MM.1S (cell line): ENCODE measurements around the gene KDM4D.

Source experiments
- DNase-seq: peaks from one replicate; pipeline ENCODE4 v3.0.0-alpha.2; 2015
- H2AFZ ChIP-seq: fragments of 300-600 bp; sonication (generic); 2 replicates; pipeline ENCODE4 v1.6.0; 2016; ENCODE audit warnings: antibody characterized with exemption, low read length
- H3F3A ChIP-seq: fragments of 300-600 bp; sonication (generic); 2 replicates; pipeline ENCODE4 v1.6.1; 2016; ENCODE audit warnings: mild to moderate bottlenecking, antibody characterized with exemption, low read length, moderate library complexity, mixed read lengths; ENCODE audit not compliant: insufficient read depth
- H3K27ac ChIP-seq: fragments of 300-600 bp; sonication (generic); 2 replicates; pipeline ENCODE4 v1.5.1; 2016; ENCODE audit warnings: mild to moderate bottlenecking, low read length
- H3K27me3 ChIP-seq: fragments of 300-600 bp; sonication (generic); replicated peaks from 2 replicates; pipeline ENCODE4 v1.6.0; 2016; ENCODE audit warnings: low read length; ENCODE audit not compliant: insufficient read depth
- H3K36me3 ChIP-seq: fragments of 300-600 bp; sonication (generic); replicated peaks from 2 replicates; pipeline ENCODE4 v1.6.1; 2016; ENCODE audit warnings: mild to moderate bottlenecking, low read length, mixed read lengths; ENCODE audit not compliant: insufficient read depth
- H3K4me1 ChIP-seq: fragments of 300-600 bp; sonication (generic); 2 replicates; pipeline ENCODE4 v1.6.1; 2016; ENCODE audit warnings: low read length, mixed read lengths
- H3K4me2 ChIP-seq: fragments of 300-600 bp; sonication (generic); 2 replicates; pipeline ENCODE4 v1.6.0; 2016; ENCODE audit warnings: low read depth, low read length
- H3K4me3 ChIP-seq: fragments of 300-600 bp; sonication (generic); 2 replicates; pipeline ENCODE4 v1.5.1; 2016; ENCODE audit warnings: low read length, mixed read lengths
- H3K79me2 ChIP-seq: fragments of 300-600 bp; sonication (generic); 2 replicates; pipeline ENCODE4 v1.6.1; 2016; ENCODE audit warnings: mixed run types, low read length, mixed read lengths
- H3K9ac ChIP-seq: fragments of 300-600 bp; sonication (generic); 2 replicates; pipeline ENCODE4 v1.6.1; 2016; ENCODE audit warnings: low read length, mixed read lengths
- H3K9me2 ChIP-seq: fragments of 300-600 bp; sonication (generic); replicated peaks from 2 replicates; pipeline ENCODE4 v1.6.1; 2016; ENCODE audit warnings: mild to moderate bottlenecking, low read length, mixed read lengths; ENCODE audit not compliant: insufficient read depth
- H3K9me3 ChIP-seq: fragments of 300-600 bp; sonication (generic); replicated peaks from 2 replicates; pipeline ENCODE4 v1.6.1; 2016; ENCODE audit warnings: mild to moderate bottlenecking, low read length, mixed read lengths; ENCODE audit not compliant: insufficient read depth
- H4K20me1 ChIP-seq: fragments of 300-600 bp; sonication (generic); 2 replicates; pipeline ENCODE4 v1.6.1; 2016; ENCODE audit warnings: mild to moderate bottlenecking, low read length, moderate library complexity, mixed read lengths; ENCODE audit not compliant: insufficient read depth
- EZH2 ChIP-seq: fragments of 300-600 bp; sonication (generic); optimal IDR thresholded peaks from 2 replicates; pipeline ENCODE3; 2017; ENCODE audit warnings: low read depth, mild to moderate bottlenecking, antibody characterized with exemption, low read length, mixed read lengths
- EZH2phosphoT487 ChIP-seq: fragments of 300-600 bp; sonication (generic); IDR thresholded peaks from 2 replicates; pipeline ENCODE4 v1.6.1; 2018; ENCODE audit warnings: antibody characterized with exemption, low read length
- TF ChIP-seq, protein P1 (sequence below): fragments of 300-600 bp; sonication (generic); IDR thresholded peaks from 2 replicates; pipeline ENCODE4 v1.5.1; 2016; ENCODE audit warnings: antibody characterized with exemption, low read length, mixed read lengths

Gene KDM4D

DNA sequence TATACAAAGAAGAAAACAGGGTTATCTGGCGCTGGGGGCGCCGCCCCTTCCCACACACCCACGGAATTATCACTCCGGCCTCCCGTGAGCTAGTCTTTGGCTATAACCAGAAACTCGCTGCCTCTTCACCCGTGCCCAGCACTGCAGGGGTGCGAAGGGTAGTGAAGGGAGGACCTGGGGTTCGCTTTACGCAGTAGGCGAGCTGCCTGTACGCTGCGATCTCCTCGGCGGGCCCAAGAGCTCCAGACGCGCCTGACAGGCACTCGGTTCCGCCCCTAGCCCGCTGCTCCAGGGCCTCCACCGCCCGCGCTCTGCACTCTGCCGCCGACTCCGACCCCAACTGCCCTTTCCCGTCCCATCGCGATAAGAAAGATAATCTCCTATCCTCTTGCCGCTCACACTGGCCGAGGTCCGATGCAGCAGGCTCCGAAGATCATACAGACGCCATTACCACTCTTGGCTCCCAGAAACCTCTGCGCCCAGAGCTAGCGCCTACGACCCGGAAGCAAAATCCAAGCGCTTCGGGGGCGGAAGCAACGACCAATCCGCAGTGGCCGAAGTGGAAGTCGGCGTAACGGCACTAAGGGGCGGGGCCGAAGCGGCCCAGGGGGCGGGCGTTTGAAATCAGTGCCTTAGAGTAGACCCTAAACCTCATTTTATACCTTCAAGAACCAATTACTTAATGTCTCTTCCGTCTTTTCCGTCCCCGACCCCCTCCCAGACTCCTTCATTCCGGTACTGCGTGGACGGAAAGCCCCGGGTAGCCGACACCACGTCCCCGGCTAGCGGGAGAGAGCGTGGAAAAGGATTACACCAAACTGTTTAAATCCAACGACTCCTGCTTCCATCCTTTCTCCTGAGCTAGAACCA lies at the start of gene KDM4D, which contains the start of gene CWC15:
Gene KDM4D (plus strand): TSS at position 611 of the 870 bp plus-strand sequence. CDS start 23,664 bp downstream, outside the sequence.
Gene CWC15 (minus strand): TSS at position 458 of the 870 bp plus-strand sequence. CDS start 1,371 bp downstream, outside the sequence.
- H3K9me2 ChIP-seq, result no peaks in the 10 kb centered on the region
- peaks cover 21% of the 10 kb centered on the region; the same call in 1 of the 2 replicates for H3K36me3 ChIP-seq
- H3K27me3 ChIP-seq, result no peaks in the 10 kb centered on the region
- H4K20me1 ChIP-seq, result no peaks in the 10 kb centered on the region
- H3K27ac ChIP-seq, result peak within 1 kb of the TSS; percentile 21; the same call in 1 of the 2 replicates
- TF ChIP-seq, protein P1, sequence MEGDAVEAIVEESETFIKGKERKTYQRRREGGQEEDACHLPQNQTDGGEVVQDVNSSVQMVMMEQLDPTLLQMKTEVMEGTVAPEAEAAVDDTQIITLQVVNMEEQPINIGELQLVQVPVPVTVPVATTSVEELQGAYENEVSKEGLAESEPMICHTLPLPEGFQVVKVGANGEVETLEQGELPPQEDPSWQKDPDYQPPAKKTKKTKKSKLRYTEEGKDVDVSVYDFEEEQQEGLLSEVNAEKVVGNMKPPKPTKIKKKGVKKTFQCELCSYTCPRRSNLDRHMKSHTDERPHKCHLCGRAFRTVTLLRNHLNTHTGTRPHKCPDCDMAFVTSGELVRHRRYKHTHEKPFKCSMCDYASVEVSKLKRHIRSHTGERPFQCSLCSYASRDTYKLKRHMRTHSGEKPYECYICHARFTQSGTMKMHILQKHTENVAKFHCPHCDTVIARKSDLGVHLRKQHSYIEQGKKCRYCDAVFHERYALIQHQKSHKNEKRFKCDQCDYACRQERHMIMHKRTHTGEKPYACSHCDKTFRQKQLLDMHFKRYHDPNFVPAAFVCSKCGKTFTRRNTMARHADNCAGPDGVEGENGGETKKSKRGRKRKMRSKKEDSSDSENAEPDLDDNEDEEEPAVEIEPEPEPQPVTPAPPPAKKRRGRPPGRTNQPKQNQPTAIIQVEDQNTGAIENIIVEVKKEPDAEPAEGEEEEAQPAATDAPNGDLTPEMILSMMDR, result no peak
- no peak for TF ChIP-seq EZH2
- no peak for TF ChIP-seq EZH2phosphoT487
- peak within 1 kb of the TSS; percentile 95 for H2AFZ ChIP-seq
- peak within 1 kb of the TSS; percentile 88 for H3K9ac ChIP-seq
- H3K4me2 ChIP-seq, result peak within 1 kb of the TSS; percentile 84
- H3K9me3 ChIP-seq, result no peaks in the 10 kb centered on the region
- H3K4me3 ChIP-seq, result peak within 1 kb of the TSS; percentile 87
- peak; percentile 97 for DNase-seq
- no peaks in the 10 kb centered on the region for H3F3A ChIP-seq
- H3K4me1 ChIP-seq, result peaks cover 13% of the 10 kb centered on the region
- H3K79me2 ChIP-seq, result peaks cover 22% of the 10 kb centered on the region

- H3K4me1 ChIP-seq, result no peaks in the 10 kb centered on the region
- no peak for TF ChIP-seq EZH2
- TF ChIP-seq, protein P1, result no peak
- no peak overlapping the region for H3K4me3 ChIP-seq
- no peaks in the 10 kb centered on the region for H4K20me1 ChIP-seq
- no peak overlapping the region for H3K4me2 ChIP-seq
- H3K27me3 ChIP-seq, result no peaks in the 10 kb centered on the region
- H3K9ac ChIP-seq, result no peak overlapping the region
- H3K9me2 ChIP-seq, result no peaks in the 10 kb centered on the region
- H3K9me3 ChIP-seq, result no peaks in the 10 kb centered on the region
- no peak for DNase-seq
- no peak overlapping the region for H2AFZ ChIP-seq
- no peaks in the 10 kb centered on the region for H3K79me2 ChIP-seq
- H3F3A ChIP-seq, result no peaks in the 10 kb centered on the region
- H3K36me3 ChIP-seq, result no peaks in the 10 kb centered on the region
- H3K27ac ChIP-seq, result no peak overlapping the region
Observed at GRCh38 chr11:94924171-94924572, 49.3 kb upstream of the KDM4D start.

- Histone ChIP-seq H3K9me2 (no peaks in the 10 kb centered on the region), H4K20me1 (no peaks in the 10 kb centered on the region), H3K4me3 (no peak overlapping the region), H3K27me3 (no peaks in the 10 kb centered on the region), H2AFZ (no peak overlapping the region), H3K4me1 (no peaks in the 10 kb centered on the region), H3K9ac (no peak overlapping the region), H3F3A (no peaks in the 10 kb centered on the region), H3K36me3 (no peaks in the 10 kb centered on the region), H3K4me2 (no peak overlapping the region), H3K79me2 (no peaks in the 10 kb centered on the region), H3K9me3 (no peaks in the 10 kb centered on the region), H3K27ac (no peak overlapping the region)
- TF ChIP-seq, protein P1, result no peak
- no peak for TF ChIP-seq EZH2
- no peak for TF ChIP-seq EZH2phosphoT487
- DNase-seq, result no peak
Observed at GRCh38 chr11:94924612-94925011, 48.9 kb upstream of the KDM4D start.
